Calu3 (cell line): ENCODE results near the gene MATN1. TPM values are rescaled to one million over a fixed set of nuclear protein-coding genes. Genes with fewer than 3 reads are reported as not detected.

Experiments used
- BruUV-seq: library from RNA; stranded (reverse); fragments of 400-500 nt; replicated peaks from 2 replicates; lab custom pipeline; 2021; lab: Mats Ljungman, UMichigan
- CTCF ChIA-PET: fragments of 300-600 bp; sonication (Branson Sonifier 250); formaldehyde crosslinking; loops from one replicate; lab custom pipeline; 2022; ENCODE audit warnings: antibody characterized with exemption; lab: Charles Lee
- DNase-seq: peaks from one replicate; pipeline ENCODE4 v3.0.0; 2022
- H3K27ac Mint-ChIP-seq: one replicate; pipeline ENCODE4 v1.8.0; 2022; ENCODE audit warnings: mixed read lengths; ENCODE audit not compliant: unreplicated experiment
- H3K27me3 Mint-ChIP-seq: one replicate; pipeline ENCODE4 v1.8.0; 2022; ENCODE audit warnings: mixed read lengths; ENCODE audit not compliant: unreplicated experiment
- H3K36me3 Mint-ChIP-seq: one replicate; pipeline ENCODE4 v1.8.0; 2022; ENCODE audit warnings: mild to moderate bottlenecking, moderate library complexity, mixed read lengths; ENCODE audit not compliant: insufficient read depth, unreplicated experiment
- H3K4me1 Mint-ChIP-seq: one replicate; pipeline ENCODE4 v1.8.0; 2022; ENCODE audit warnings: mild to moderate bottlenecking, low read depth, mixed read lengths; ENCODE audit not compliant: unreplicated experiment
- H3K4me3 Mint-ChIP-seq: one replicate; pipeline ENCODE4 v1.8.0; 2022; ENCODE audit warnings: mild to moderate bottlenecking, low read depth, moderate library complexity, mixed read lengths; ENCODE audit not compliant: unreplicated experiment
- H3K9me3 Mint-ChIP-seq: one replicate; pipeline ENCODE4 v1.8.0; 2022; ENCODE audit warnings: low read depth, mixed read lengths; ENCODE audit not compliant: unreplicated experiment
- intact Hi-C: fragments of 100-400 bp; cut with micrococcal nuclease; formaldehyde crosslinking; loops from one replicate; pipeline ENCODE4 v1.10.0; 2022; ENCODE audit not compliant: unreplicated experiment
- total RNA-seq: library from RNA; stranded (reverse); gene quantifications from 2 replicates; pipeline ENCODE4 v1.2.3, GENCODE V29; 2022
- TF ChIP-seq, protein P1 (sequence below): fragments of 200-600 bp; IDR thresholded peaks from one replicate; pipeline ENCODE4 v1.8.0; 2022; ENCODE audit warnings: antibody characterized with exemption; ENCODE audit not compliant: unreplicated experiment

MATN1 gene
- total RNA-seq, 1 experiment from 2014 or later: not detected

DNA sequence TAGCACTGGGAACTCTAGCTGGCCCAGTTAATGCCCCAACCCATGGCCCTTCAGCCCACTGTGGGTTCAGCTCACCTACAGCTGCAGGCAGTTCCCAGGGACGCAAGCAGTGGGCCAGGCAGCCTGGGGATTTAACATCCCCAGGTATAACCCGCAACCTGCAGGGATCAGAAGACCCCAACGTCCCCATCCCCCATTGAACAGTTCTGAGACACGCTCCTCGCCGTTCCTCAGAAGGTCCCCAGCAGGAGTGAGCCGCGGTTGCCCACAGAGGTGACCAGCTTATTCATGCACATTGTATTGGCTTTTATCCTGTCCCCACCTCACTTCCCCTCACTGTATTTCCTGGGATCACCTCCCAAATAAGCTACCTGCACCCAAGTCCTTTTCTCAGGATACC lies 5.0 kb upstream of the MATN1 start:
- CTCF ChIA-PET: interaction anchor here (0.8 kb wide), 1 partner anchor 10 kb away, joined by 3 read pairs; no protein-coding TSS in a partner anchor
- intact Hi-C loops: no loop called here
- TF ChIP-seq, protein P1, sequence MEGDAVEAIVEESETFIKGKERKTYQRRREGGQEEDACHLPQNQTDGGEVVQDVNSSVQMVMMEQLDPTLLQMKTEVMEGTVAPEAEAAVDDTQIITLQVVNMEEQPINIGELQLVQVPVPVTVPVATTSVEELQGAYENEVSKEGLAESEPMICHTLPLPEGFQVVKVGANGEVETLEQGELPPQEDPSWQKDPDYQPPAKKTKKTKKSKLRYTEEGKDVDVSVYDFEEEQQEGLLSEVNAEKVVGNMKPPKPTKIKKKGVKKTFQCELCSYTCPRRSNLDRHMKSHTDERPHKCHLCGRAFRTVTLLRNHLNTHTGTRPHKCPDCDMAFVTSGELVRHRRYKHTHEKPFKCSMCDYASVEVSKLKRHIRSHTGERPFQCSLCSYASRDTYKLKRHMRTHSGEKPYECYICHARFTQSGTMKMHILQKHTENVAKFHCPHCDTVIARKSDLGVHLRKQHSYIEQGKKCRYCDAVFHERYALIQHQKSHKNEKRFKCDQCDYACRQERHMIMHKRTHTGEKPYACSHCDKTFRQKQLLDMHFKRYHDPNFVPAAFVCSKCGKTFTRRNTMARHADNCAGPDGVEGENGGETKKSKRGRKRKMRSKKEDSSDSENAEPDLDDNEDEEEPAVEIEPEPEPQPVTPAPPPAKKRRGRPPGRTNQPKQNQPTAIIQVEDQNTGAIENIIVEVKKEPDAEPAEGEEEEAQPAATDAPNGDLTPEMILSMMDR: no peak
- peaks cover 11% of the 10 kb centered on the region for H3K36me3 Mint-ChIP-seq
- no peak overlapping the region for H3K4me3 Mint-ChIP-seq
- no peak for DNase-seq
- H3K27me3 Mint-ChIP-seq: peaks cover 18% of the 10 kb centered on the region
- no peaks in the 10 kb centered on the region for H3K4me1 Mint-ChIP-seq
- BruUV-seq: no TSS peak
- H3K9me3 Mint-ChIP-seq: no peaks in the 10 kb centered on the region
- H3K27ac Mint-ChIP-seq: no peak overlapping the region

DNA sequence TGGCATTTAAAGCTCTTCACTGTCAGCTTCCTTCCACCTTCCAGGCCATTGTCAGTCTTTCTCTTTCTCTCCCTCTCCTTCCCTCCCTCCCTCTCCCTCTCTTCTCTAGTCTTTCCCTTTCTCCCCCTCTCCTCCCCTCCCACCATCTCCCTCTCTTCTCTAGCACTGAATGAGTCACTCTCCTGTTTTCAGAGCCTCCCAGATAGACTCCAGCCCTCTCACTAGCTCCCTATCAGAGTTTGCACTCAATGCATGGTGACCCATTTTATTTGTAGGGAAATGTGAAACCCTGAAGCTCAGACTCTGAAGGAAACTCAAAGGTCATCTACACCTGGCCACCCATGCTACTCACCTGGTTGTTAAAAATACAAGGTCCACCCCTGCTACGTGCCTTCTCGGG lies 4.4 kb upstream of the MATN1 start:
- DNase-seq: no peak
- TF ChIP-seq, protein P1: no peak
- Mint-ChIP-seq H3K27ac (no peak overlapping the region), H3K27me3 (peaks cover 18% of the 10 kb centered on the region), H3K36me3 (peaks cover 13% of the 10 kb centered on the region), H3K4me3 (no peak overlapping the region), H3K9me3 (no peaks in the 10 kb centered on the region), H3K4me1 (no peaks in the 10 kb centered on the region)
- no TSS peak for BruUV-seq
- CTCF ChIA-PET: interaction anchor here (0.8 to 1.2 kb wide), 3 partner anchors 9 to 184 kb away, joined by 3 to 8 read pairs (median 3); no protein-coding TSS in a partner anchor
- intact Hi-C loops: no loop called here

DNA sequence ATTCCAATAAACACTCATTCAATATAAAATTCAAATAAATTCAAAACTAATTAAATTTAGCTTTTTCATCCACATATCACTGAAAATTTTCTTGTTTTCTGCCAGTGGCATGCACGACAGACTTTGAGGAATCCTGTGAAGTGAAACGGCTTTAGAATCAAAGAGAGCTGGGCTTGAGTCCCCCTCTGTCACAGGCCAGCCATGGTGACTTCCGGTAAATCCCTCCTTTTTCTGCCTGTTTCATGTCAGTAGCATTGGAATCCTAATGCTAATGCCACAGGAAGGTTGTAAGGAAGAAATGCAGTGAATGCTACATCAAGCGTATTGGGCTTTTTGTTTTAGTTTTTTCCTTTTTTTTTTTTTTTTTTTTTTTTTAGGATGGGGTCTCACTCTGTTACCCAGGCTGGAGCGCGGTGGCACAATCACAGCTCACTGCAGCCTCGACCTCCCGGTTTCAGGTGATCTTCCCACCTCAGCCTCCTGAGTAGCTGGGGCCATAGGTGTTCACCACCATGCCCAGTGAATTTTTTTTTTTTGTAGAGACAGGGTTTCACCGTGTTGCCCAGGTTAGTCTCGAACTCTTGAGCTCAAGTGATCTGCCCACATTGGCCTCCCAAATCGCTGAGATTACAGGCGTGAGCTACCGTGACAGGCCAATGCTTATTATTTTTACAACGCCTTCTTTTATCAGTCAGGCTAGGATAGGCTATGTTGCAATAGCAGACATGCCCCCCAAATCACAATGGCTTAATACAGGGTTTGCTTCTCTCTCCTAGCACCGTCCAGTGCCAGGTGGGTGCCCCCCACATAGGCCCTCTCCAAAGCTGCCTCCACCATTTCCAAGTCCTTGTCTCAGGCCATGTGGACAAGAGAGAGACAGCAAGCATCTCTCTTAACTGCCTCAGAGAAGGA lies 3.6 kb upstream of the MATN1 start:
- no peak overlapping the region for H3K27ac Mint-ChIP-seq
- intact Hi-C loops: no loop called here
- peaks cover 17% of the 10 kb centered on the region for H3K36me3 Mint-ChIP-seq
- no TSS peak for BruUV-seq
- CTCF ChIA-PET: interaction anchor here (0.7 to 1.2 kb wide), 3 partner anchors 53 to 184 kb away, joined by 3 to 8 read pairs (median 6); no protein-coding TSS in a partner anchor
- H3K27me3 Mint-ChIP-seq: peaks cover 16% of the 10 kb centered on the region
- no peaks in the 10 kb centered on the region for H3K4me1 Mint-ChIP-seq
- TF ChIP-seq, protein P1: no peak
- no peak for DNase-seq
- H3K4me3 Mint-ChIP-seq: no peak overlapping the region
- H3K9me3 Mint-ChIP-seq: no peaks in the 10 kb centered on the region

DNA sequence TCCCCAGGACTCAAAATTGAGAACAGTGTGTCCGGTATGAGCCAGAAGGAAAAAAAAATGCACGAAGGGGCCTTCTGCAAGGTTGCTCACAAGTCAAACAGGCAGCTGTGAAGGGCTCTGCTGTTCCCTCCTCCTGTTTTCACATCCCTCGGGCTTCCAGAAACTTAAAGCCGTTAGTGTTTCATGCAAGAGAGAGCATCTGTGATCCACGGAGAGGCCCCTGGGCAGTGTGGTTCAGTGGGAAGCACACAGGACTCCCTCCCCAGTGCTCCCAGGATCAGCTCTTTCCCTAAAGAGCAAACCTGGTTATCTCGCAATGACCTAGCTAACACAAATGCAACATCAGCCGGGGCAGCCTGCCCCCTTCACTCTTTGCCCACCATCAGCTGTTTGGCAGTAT lies 2.9 kb upstream of the MATN1 start:
- peaks cover 19% of the 10 kb centered on the region for H3K36me3 Mint-ChIP-seq
- peaks cover 8% of the 10 kb centered on the region for H3K27me3 Mint-ChIP-seq
- H3K9me3 Mint-ChIP-seq: no peaks in the 10 kb centered on the region
- no TSS peak for BruUV-seq
- H3K4me1 Mint-ChIP-seq: no peaks in the 10 kb centered on the region
- intact Hi-C loops: no loop called here
- CTCF ChIA-PET: interaction anchor here (0.7 kb wide), 1 partner anchor 120 kb away, joined by 6 read pairs; no protein-coding TSS in a partner anchor
- H3K4me3 Mint-ChIP-seq: no peak overlapping the region
- TF ChIP-seq, protein P1: no peak
- H3K27ac Mint-ChIP-seq: no peak overlapping the region
- DNase-seq: no peak
